IPS DF 4.7 (cell line): ENCODE measurements around the gene PLEKHA7.

Experiments
- DNase-seq: peaks from one replicate; pipeline ENCODE4 v3.0.0-alpha.2; 2013; ENCODE audit warnings: low spot score; ENCODE audit errors: extremely low read depth

PLEKHA7 gene

DNA sequence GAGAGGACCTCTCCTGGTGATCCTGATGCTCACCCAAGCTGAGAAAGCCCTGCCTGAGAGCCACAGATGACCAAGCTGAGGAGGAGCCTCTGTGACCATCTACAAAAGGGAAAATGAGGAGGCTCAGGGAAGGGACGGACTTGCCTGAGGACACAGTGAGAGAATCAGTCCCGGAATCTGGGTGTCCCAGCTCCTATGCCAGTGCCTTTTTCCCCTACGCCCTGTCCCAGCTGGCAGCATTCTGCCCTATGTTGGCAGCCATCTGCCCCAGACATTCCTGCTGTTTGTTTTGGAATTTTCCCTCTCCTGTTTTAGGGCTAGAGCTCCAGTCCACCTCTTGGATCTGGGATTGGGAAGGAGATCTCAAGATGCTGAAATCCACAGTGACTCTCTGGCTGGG lies 221.2 kb downstream of the PLEKHA7 start:
- DNase-seq: no peak

- no peak for DNase-seq
Measured at GRCh38 chr11:16792426-16792825, 221.8 kb downstream of the PLEKHA7 start.

DNA sequence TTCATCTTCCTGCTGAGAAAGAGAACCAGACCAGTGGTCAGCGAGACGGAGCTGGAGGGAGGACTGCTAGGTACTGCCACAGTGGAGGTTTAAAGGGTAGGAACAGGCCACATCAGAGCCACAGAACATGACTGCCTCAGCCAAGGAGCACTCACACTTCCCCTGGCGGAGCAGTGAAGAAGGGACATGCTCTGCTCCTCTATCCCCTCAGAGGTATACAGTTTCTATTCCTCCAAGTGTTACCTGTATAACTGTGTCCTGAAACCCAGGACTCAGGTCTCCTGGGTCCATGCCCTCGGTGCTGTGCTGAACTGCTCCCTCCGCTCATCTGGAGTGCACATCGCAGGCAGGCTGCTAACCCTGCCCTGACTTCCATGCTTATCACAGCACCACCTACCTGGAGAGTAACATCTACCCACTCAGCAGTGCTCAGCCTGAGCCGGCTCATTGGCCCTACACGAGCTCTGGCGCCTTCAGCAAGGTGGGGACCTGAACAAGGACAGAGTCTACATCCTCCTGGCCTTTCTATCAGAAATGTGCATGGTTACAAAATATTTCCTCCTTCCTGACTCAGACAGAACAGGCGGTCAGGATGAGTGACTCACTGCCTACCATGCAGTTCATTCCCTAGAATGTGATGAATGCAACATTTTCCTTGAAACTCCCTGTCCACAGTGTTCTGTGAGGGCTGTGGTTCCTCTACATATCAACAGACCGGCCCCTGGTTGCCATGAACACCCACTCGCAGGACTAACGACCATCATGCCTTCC lies 222.8 kb downstream of the PLEKHA7 start:
- no peak for DNase-seq

DNA sequence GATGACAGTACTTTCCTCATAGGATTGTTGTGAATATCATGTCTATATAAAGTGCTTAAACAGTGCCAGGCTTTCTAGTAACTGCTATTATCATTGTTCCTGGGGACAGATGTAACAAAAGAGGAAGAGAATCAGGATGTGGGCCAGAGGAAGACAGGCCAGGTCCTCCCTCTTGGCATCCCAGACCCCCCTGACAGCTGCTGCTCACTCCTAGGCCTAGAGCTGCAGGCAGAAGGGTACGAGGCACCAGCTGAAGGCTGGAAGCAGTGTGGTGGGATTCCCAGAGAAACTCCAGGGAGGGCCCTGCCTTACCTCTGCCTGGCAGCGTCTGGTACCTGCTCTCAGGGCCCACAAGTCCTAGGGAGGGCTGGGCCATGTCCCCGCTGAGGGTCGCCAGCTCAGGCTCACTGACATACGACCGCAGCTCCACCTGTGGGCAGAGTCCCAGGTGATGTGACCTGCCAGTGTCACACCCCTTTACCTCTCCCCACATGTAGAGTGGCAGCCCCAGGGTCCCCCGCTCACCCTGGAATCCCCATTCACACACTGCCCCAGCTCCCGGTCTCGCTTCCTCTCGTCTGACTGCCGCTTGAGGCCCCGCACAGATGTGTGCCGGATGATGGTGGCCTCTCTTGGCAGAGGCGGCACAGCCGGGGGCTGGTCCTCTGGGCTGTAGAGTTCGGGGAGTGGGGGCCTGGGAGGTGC lies 223.6 kb downstream of the PLEKHA7 start:
- DNase-seq: no peak

GRCh38 chr11:16789560-16790485 lies 224.4 kb downstream of the PLEKHA7 start:
- no peak for DNase-seq

DNA sequence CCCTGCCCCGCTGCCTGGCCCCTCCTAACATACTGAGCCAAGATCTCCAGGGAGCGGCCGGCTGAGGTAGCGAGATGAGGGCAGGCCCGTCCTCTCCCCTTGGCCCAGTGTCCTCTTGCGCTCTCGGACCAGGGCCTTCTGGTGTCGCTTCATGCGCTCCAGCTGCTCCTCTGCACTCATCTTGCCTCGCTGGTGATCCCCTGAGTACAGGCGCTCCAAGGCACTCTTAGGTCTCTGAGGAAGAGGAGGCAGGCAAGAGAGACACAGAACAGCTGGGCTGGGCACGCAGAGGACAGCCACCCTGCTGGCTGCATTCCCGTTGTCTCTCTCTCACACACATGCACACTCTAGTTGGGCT lies 225.2 kb downstream of the PLEKHA7 start:
- no peak for DNase-seq

DNA sequence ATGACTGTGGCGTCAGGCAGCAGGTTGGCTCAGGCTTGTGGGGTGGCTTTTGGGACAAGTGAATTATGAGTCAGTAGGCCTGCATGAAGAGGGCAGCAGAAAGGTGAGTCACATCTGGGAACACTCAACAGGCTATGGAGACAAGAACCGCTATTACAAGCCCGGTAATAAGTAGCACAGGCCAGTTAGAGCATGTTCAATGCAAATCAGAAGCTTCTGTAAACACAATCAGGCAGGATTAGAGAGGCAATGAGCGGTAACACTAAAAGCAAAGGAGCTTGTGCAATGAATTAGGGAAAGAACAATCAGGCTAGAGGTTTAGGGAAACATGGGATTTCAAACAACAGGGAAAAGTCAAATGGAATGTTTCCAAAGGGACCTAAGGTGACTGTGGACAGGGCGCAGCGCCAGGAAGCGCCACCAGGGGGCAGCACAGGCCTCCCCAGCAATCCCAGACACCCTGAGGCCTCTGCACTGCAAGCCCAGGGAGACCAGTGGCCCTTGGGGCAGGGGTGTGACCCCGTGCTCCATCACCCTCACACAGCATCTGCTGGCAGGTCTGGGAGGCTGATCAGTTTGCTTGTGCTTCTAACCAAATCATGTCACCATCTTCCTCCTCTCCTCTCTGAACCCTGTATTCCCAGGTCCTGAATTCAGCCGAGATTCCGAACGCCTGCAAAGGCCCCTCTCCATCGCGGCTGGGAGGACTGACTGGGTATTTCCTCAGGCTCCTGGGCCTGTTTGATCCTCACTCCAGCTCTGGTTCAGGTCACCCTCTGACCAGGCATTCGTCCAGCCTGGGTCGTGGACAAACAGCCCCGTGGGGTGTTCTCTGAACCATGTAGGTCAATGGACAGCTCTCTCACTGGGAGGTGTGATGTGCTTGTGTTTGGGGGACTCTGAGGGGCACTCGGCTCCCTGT lies 225.8 kb downstream of the PLEKHA7 start:
- DNase-seq: no peak

DNA sequence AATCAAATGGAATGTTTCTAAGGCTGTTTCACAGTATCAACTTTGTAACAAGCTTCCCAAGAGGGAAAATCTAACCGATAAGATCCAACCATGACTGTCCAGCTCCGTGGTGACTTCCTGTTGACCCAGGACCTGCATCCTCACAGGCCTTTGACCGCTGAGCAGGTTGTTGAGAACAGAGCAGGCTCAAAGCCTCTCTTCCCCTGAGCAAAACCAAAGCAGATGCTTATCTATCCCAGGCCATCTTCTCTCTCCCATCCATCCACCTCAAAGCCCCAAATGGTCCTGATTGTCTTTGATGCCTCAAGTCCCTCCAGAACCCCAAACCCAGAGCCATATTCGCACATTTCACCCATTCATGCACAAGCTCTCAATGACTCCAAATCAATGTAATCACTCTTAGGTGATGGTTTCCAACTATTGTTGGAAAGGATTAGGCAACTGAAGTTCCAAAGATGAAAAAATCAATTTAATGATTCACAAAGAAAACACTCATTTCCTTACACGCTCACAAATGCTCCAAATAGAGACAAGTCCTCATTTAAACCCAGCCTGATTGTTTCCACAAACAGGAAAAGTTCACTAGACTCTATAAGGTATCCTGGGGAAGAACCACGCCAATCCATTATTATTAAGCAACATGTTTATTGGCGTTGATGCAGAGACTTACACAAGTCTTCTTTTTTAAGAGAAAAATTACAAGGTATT lies 227.0 kb downstream of the PLEKHA7 start:
- DNase-seq: no peak

DNA sequence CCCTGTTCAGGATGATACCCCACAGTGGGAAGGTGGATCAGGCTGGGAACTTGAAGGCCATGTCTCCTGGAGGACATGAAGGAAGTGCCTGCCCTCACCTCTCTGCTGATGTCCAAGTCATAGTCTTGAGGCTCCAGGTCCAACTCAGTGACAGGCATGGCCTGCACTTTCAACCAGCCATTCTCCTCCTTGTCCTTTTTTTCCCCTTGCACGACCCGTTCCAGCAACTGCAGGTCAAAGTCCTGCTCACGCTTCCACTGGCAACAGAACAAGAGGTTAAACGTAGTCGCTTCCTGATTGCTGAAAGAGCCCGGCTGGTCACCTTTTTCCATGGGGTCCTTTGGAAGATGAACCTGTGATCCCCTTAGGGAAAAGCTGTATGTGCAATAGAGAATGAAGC lies 228.1 kb downstream of the PLEKHA7 start:
- DNase-seq: no peak

- DNase-seq: peak; percentile 25
Measured at GRCh38 chr11:16785520-16786128, 228.6 kb downstream of the PLEKHA7 start.

DNA sequence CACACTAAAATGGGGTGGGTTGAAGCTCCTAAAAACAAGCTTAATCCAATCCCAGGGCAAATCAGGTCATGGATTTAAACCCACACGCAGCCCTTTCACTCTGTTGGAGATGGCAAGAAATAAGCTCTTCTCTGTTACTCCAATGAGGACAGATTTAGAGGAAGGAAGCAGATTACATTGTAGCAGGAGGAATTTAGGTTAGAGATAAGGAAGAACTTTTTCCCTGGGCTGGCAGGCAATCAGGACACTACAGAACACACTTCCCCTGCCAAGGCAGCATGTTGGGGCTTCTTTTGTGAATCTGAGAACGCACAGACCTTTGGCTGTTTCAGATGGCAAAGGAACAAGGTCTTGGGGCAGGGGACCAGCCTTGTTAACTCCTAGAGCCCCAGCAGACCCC lies 229.5 kb downstream of the PLEKHA7 start:
- no peak for DNase-seq

DNA sequence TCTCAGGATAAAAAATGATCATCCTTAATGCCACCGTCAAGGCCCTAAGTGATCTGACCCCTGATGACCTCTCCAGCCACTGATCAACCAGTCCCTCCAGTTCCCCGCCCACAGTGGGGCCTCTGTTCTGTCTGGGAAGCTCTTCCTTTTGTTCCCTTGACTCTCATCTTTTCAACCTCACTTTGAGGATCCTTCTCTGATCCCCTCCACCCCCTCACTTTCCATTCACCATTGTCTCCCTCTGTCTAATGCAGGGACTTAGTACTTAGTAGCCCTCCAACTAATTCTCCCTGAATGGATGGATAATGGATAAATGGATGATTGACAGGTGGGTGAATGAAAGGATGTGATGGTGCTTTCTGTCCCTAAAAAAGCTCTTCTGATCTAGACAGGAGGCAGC lies 230.1 kb downstream of the PLEKHA7 start:
- DNase-seq: no peak

GRCh38 chr11:16783321-16783801 lies 230.9 kb downstream of the PLEKHA7 start:
- no peak for DNase-seq

DNA sequence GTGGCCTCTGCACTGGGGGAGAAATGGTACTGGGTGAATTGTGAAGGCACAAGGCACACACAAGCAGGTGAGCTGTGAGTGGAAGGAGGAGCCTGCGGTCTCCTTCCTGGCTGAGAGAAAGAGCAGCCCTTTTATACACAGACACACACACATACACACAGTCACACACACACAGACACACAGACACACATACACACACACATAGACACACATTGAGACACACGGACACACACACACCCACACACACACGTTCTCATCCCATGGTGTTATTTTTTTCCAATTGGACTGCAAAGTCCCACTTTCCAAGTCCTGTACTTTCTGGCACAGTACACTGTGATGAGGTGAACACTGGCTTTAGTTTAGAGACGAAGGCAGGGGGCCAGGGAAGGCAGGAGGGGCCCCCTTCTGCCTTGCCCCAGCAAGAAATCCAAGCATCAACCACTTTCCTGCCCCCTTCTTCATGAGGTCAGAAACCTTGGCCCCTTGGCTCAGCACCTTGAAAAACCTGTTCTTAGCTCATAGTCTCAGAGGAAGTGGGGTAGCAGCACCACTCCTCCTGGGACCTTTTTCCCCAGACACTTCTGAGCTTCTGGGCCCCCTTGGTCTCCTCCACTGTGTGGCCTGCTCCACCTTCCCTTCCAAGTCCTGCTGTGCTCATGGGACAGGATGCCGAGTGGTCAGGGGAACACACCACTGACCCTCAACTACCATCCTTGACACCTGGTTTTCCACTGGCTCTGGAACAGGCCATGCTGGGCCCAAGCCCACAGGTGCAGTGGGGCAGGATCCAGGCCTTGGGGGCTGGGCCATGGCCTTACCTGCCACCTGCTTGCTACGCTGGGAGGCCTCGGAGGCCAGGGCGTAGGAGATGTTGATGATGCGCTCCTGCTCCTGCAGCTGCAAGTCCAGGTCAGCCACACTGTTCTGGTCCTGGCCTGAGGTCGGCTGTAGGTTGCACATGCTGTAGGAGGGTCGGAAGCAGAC lies 232.0 kb downstream of the PLEKHA7 start:
- DNase-seq: no peak

GRCh38 chr11:16780698-16781550 lies 233.3 kb downstream of the PLEKHA7 start:
- DNase-seq: no peak

DNA sequence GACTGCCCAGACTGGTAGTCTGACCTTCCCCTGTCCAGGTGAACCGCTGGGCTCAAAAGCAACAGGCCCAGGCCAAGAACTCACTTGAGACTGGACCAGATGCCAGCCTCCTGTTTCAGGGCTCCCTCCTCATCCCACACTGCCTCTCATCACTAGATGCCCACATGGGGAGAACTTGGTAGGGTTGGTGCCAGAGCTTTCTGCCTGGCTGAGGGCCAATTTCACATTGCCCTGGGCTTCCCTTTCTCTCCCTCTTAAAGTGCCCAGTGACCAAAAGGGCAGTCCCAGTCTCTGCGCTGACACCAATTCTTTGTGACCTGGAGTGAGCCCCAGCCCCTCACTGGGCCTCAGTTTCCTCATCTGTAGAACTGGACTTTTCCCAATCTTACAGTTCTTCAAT lies 234.1 kb downstream of the PLEKHA7 start:
- no peak for DNase-seq

GRCh38 chr11:16779436-16779835 lies 234.8 kb downstream of the PLEKHA7 start:
- DNase-seq: no peak

DNA sequence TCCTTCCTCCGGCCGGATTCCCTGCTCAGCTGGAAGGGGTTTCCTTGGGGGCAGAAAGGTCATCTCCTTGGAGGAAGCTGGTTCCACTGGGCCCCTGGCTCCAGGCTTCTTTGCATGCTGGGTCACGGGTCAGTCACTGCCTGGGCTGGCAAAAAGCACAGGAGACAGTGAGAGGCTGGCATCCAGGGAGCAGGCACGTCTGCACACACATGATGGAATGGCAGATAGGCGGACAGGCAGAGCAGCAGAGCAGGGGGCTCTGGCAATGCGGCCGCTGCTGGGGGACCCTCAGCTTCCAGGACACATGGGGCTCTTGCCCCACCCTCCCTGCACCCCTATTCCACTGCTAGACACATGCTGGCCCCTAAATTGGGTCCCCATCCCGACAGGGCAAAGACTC lies 235.3 kb downstream of the PLEKHA7 start:
- no peak for DNase-seq
